Measurements from ENCODE around the gene CALU. TPM values are rescaled to one million over a fixed set of nuclear protein-coding genes. Genes with fewer than 3 reads are reported as not detected.

CALU gene
- polyA plus RNA-seq, 1 donor (not counting 4 experiments of a cell fraction or from before 2014, with no cell fraction given) = 155 TPM

DNA sequence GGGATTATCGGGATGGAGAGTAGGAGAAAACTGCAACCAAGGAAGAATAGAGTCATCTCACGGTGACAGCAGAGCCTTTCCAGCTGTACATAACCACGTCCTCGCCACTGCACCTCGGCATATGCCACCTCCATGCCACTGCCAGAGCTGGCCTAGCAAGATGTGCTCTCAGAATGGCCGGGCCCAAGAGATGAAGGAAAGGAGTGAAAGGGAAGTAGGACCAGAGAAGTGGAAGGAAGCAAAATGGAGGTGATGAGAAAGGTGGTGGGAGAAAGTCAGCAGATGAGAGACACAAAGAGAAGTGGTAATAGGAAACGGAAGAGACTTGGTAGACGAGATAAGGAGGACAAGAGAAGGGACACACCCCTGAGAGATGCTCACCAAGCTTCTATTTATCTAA, 8.0 kb upstream of the CALU start:
- TF ChIP-seq EZH2 (IDR thresholded peaks at IDR 0.05; ENCODE audit: low read length) (no peak), CTCF (optimal IDR thresholded peaks at IDR 0.05 in 1 of 3, IDR thresholded peaks at IDR 0.05 in 1 of 3, conservative IDR thresholded peaks at IDR 0.05 in 1 of 3; ENCODE audit: extremely low read depth in 1 of 3, insufficient read depth in 2 of 3, low read length in 3 of 3) (no peak)
- Histone ChIP-seq H3K4me2 (ENCODE audit: control insufficient read depth, extremely low read depth, insufficient read depth, low read depth, low read length) (no peak overlapping the region), H3K4me1 (ENCODE audit: control insufficient read depth, extremely low read depth, insufficient read depth, low read length) (peaks cover 31% of the 10 kb centered on the region), H3K9me1 (ENCODE audit: control insufficient read depth, extremely low read depth, insufficient read depth, low read length) (no peaks in the 10 kb centered on the region), H3K79me2 (ENCODE audit: control insufficient read depth, insufficient read depth, low read length) (no peaks in the 10 kb centered on the region), H3K36me3 (ENCODE audit: control insufficient read depth in 2 of 2, extremely low read depth in 1 of 2, insufficient read depth in 2 of 2, low read length in 2 of 2) (no peaks in the 10 kb centered on the region), H3K9me3 (ENCODE audit: control insufficient read depth, low read depth, low read length) (no peaks in the 10 kb centered on the region), H3K27ac (ENCODE audit: control insufficient read depth, insufficient read depth, low read length) (no peak overlapping the region), H3K4me3 (ENCODE audit: control insufficient read depth in 2 of 3, extremely low read depth in 1 of 3, insufficient read depth in 2 of 3, low read depth in 1 of 3, low read length in 3 of 3) (no peak overlapping the region), H2AFZ (ENCODE audit: control insufficient read depth, low read length) (no peak overlapping the region), H3K27me3 (ENCODE audit: control insufficient read depth, extremely low read depth, insufficient read depth, low read length) (no peaks in the 10 kb centered on the region), H3K9ac (ENCODE audit: control insufficient read depth, extremely low read depth, insufficient read depth, low read length) (no peak overlapping the region), H4K20me1 (ENCODE audit: control insufficient read depth, extremely low read depth, insufficient read depth, low read length) (no peaks in the 10 kb centered on the region)
- dilution Hi-C loops (cut with MboI; ENCODE audit: extremely low pct_ligation_motif_present, low sequenced_read_pairs) = no loop called here
- FAIRE-seq (no peak), DNase-seq (ENCODE audit: low read depth, low spot score) (no peak)

- no peaks in the 10 kb centered on the region for H3K79me2 ChIP-seq (ENCODE audit: control insufficient read depth, insufficient read depth, low read length)
- no peak for DNase-seq (ENCODE audit: low read depth, low spot score)
- dilution Hi-C loops (cut with MboI; ENCODE audit: extremely low pct_ligation_motif_present, low sequenced_read_pairs) = no loop called here
These were observed 6.5 kb upstream of the CALU start for GRCh38 chr7:128732521-128733277.

More at GRCh38 chr7:128732521-128733277, 6.5 kb upstream of the CALU start:
- H3K9me1 ChIP-seq (ENCODE audit: control insufficient read depth, extremely low read depth, insufficient read depth, low read length) = no peaks in the 10 kb centered on the region
- no peak overlapping the region for H3K27ac ChIP-seq (ENCODE audit: control insufficient read depth, insufficient read depth, low read length)
- no peak overlapping the region for H3K4me2 ChIP-seq (ENCODE audit: control insufficient read depth, extremely low read depth, insufficient read depth, low read depth, low read length)
- H3K27me3 ChIP-seq (ENCODE audit: control insufficient read depth, extremely low read depth, insufficient read depth, low read length) = no peaks in the 10 kb centered on the region
- H4K20me1 ChIP-seq (ENCODE audit: control insufficient read depth, extremely low read depth, insufficient read depth, low read length) = no peaks in the 10 kb centered on the region
- H3K4me1 ChIP-seq (ENCODE audit: control insufficient read depth, extremely low read depth, insufficient read depth, low read length) = peaks cover 21% of the 10 kb centered on the region
- FAIRE-seq = no peak
- no peak overlapping the region for H2AFZ ChIP-seq (ENCODE audit: control insufficient read depth, low read length)
- TF ChIP-seq CTCF (optimal IDR thresholded peaks at IDR 0.05 in 1 of 3, IDR thresholded peaks at IDR 0.05 in 1 of 3, conservative IDR thresholded peaks at IDR 0.05 in 1 of 3; ENCODE audit: extremely low read depth in 1 of 3, insufficient read depth in 2 of 3, low read length in 3 of 3) (no peak), EZH2 (IDR thresholded peaks at IDR 0.05; ENCODE audit: low read length) (no peak)
- H3K4me3 ChIP-seq (ENCODE audit: control insufficient read depth in 2 of 3, extremely low read depth in 1 of 3, insufficient read depth in 2 of 3, low read depth in 1 of 3, low read length in 3 of 3) = no peak overlapping the region
- no peak overlapping the region for H3K9ac ChIP-seq (ENCODE audit: control insufficient read depth, extremely low read depth, insufficient read depth, low read length)
- H3K36me3 ChIP-seq (ENCODE audit: control insufficient read depth in 2 of 2, extremely low read depth in 1 of 2, insufficient read depth in 2 of 2, low read length in 2 of 2) = no peaks in the 10 kb centered on the region
- H3K9me3 ChIP-seq (ENCODE audit: control insufficient read depth, low read depth, low read length) = no peaks in the 10 kb centered on the region

All from keratinocyte (primary cell).